NK-92 (cell line): ENCODE results near the gene CELF1.
A peak's percentile ranks its signal among the peaks of the same experiment; 100 is the strongest.

Experiments used
- DNase-seq: peaks from one replicate; lab custom pipeline; 2025; ENCODE audit not compliant: unreplicated experiment; lab: John Stamatoyannopoulos, UW

CELF1 gene

GRCh38 chr11:47426062-47426956 is 126.6 kb downstream of the CELF1 start, which contains the start of gene PSMC3:
PSMC3 (minus strand) TSS chr11:47426439; CDS start chr11:47426279, 160 bp downstream.
- DNase-seq, result peak; percentile 69

- no peak for DNase-seq
Measured at GRCh38 chr11:47425611-47426010, 127.3 kb downstream of the CELF1 start.

GRCh38 chr11:47418454-47419259 is 134.3 kb downstream of the CELF1 start:
- DNase-seq, result no peak

DNA sequence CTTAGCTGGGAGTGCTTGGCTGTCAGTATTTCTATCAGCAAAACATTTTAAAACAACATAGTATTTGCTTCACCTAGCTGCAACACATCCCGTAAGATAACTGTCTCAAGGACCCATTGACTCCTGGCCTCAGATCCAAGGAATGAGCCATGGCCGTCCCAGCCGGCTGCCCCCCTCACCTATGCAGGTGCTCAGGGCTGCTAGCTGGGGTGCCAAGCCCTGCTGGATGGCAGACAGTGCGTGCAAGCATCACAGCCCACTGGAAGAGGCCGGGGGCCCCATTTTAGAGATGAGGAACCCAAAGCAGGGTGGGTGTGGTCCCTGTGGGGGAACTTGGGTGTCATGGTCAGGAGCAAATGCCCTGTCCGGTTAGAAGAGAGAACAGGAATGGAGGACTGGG is 135.2 kb downstream of the CELF1 start:
- no peak for DNase-seq

GRCh38 chr11:47415949-47416472 is 136.9 kb downstream of the CELF1 start:
- DNase-seq, result no peak
